Measurements from ENCODE around the gene LHFPL3.

Gene LHFPL3

GRCh38 chr7:104371216-104371979 is 43.0 kb downstream of the LHFPL3 start:
- no peak for DNase-seq (ENCODE audit: low read depth in 3 of 3)

- DNase-seq (ENCODE audit: low read depth in 3 of 3): no peak
Measured at GRCh38 chr7:104371980-104372357, 43.6 kb downstream of the LHFPL3 start.

DNA sequence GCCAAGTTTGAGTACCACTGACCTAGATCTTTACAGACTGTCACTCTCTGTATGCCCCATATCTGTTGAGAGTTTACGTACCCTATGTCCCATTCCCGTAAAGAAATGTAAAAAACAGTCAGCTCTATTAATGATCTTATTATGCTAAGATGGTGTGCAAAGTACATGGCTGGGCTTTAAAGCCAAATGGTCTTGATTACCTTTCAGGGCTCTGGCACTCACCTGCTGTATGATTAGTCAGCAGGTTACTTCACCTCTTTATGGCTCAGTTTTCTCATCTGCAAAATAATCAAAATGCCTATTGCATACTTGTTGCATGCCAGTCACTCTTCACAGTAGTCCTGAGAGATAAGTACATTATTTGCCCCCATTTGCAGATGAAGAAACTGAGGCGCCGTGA is 54.2 kb downstream of the LHFPL3 start:
- DNase-seq (ENCODE audit: low read depth in 3 of 3): no peak

- DNase-seq (ENCODE audit: low read depth in 3 of 3): no peak
Measured at GRCh38 chr7:104386943-104387342, 58.5 kb downstream of the LHFPL3 start.

- DNase-seq (ENCODE audit: low read depth in 3 of 3): no peak
Measured at GRCh38 chr7:104388222-104388621, 59.8 kb downstream of the LHFPL3 start.

- no peak for DNase-seq (ENCODE audit: low read depth in 3 of 3)
Measured at GRCh38 chr7:104395162-104395561, 66.8 kb downstream of the LHFPL3 start.

- no peak for DNase-seq (ENCODE audit: low read depth in 3 of 3)
Measured at GRCh38 chr7:104397442-104397841, 69.0 kb downstream of the LHFPL3 start.

DNA sequence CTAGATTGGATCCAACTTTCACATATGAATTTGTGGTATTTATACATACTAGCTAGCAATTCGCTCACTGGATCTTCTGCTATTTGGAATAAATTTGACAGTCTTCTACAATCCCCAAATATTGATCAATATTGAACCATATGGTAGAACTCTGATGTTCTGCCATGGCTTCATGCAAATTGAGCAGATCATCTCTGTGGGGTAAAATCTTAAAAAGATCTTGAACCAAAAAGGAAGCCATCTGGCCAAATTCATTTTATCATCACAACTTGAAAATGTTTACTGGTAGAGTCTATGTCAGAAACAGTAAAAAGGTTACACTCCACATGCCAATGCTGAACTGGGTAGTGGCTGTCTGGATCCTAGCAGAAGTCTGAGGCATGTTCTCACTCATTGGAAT is 80.0 kb downstream of the LHFPL3 start:
- DNase-seq (ENCODE audit: low read depth in 3 of 3): no peak

DNA sequence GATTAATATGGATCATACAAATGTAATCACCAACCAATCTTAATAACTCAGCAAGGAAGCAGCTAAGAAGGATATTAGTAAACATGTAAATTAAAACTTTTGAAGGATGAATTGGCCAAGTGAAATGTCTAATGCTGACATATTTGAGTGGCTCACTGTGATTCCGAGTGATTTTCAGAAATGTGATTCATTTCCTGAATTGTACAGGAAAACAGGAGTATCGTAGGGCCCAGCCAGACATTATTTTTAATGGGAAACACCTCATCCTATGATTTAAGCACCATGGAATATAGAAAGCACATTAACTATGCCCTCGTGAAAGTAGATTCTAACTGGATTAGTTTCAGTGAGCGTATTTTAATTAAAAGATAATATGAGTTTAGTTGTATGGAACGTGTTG is 82.3 kb downstream of the LHFPL3 start:
- no peak for DNase-seq (ENCODE audit: low read depth in 3 of 3)

GRCh38 chr7:104412911-104413310 is 84.5 kb downstream of the LHFPL3 start:
- DNase-seq (ENCODE audit: low read depth in 3 of 3): no peak

DNA sequence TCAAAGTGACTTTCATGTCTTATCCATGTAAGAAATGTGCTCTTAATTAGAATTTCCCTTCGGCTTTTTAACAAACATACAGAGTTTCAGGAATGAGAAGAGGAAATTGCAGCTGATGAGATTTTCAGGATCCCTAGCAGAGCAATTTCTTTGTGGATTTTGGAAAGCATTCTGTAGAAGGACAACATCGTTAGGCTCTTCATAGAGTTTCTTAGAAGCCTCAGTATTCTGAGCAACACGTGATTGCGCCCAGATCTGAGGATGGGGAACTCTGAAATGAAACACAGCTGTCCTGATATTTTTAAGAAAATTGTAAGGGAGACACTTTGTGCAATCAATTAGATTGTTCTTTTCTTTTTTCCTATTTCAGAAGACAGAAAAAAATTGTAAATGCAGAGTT is 85.8 kb downstream of the LHFPL3 start:
- no peak for DNase-seq (ENCODE audit: low read depth in 3 of 3)

GRCh38 chr7:104415700-104416099 is 87.3 kb downstream of the LHFPL3 start:
- no peak for DNase-seq (ENCODE audit: low read depth in 3 of 3)

DNA sequence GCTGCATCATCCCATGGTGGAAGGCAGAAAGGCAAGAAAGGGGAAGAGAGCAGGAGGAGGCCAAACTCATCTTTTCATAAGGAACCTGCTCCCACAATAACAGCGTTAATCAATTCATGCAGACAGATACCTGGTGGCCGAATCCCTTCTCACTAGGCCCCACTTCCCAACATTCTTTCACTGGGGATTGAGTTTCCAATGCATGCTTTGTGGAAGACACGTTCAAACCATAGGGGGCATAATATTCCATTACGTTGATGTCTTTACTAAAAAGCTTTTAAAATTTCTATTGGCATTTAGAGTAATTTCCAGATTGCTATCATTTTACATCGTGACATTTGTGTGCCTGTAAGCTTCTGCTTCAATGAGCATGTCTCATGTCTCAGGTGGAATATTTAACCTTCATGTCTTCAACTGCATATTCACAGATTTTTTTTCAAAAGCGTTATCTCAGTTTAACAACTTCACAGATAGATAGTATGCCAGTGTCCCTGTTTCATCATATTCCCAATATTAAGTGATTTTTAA is 88.5 kb downstream of the LHFPL3 start:
- no peak for DNase-seq (ENCODE audit: low read depth in 3 of 3)

DNA sequence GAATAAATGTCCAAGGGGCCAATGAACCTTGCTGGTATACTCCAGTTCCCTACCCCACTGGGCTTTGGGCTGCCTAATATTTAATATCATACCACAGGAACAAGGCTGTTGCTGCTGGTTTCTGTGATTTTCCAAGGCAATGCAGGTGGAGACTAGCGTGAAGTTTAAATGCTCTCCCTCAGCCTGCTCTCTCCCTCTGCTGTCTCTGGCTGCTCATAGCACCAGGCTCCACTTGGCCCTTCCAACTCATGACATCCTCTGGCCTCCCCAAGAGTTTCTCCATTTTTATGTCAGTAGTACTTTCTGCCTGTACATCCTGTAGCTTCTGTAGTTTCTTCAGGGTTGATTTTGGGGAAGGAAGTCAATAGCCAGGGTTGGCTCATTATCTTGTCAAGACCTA is 103.5 kb downstream of the LHFPL3 start:
- DNase-seq (ENCODE audit: low read depth in 3 of 3): no peak

GRCh38 chr7:104434129-104434528 is 105.7 kb downstream of the LHFPL3 start:
- no peak for DNase-seq (ENCODE audit: low read depth in 3 of 3)

DNA sequence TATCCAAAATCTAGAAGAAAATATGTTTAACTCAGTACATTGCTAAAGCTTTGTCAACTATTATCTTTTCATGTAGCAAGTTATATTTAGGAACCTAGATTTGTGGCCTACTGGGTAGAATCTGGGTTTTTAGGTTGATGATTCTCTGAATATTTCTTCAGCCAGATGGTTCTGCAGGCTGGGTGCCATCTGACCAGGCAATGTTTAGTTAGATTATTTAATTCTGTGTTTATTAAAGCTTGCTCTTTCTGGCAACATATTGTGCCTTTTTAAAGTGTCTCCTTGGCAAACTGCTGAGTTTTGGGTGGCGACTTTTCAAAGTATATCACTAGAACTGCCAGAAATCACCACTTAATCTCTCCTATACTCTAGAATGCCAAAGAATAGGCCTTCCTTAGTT is 114.1 kb downstream of the LHFPL3 start:
- no peak for DNase-seq (ENCODE audit: low read depth in 3 of 3)

GRCh38 chr7:104444017-104444416 is 115.6 kb downstream of the LHFPL3 start:
- no peak for DNase-seq (ENCODE audit: low read depth in 3 of 3)

GRCh38 chr7:104445393-104445792 is 117.0 kb downstream of the LHFPL3 start:
- DNase-seq (ENCODE audit: low read depth in 3 of 3): no peak

GRCh38 chr7:104450861-104451260 is 122.5 kb downstream of the LHFPL3 start:
- DNase-seq (ENCODE audit: low read depth in 3 of 3): no peak

DNA sequence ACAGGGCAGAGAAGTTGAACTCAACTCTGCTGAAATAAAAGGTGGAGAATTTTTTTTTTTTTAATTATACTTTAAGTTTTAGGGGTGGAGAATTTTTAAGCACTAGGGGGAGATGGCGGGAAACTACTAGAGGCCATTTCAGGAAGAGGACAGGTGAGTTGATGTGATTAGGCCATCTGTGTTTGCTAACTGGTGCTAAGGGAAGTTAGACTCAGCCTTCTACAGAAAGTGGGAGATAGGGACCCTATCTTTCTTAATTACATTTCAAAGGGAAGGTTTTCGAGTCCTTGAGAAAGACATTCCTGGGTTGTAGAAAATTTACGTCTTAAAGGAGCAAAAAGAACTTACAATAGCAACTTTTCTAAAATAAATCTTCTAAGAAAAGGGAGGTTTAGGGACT is 124.8 kb downstream of the LHFPL3 start:
- DNase-seq (ENCODE audit: low read depth in 3 of 3): no peak

DNA sequence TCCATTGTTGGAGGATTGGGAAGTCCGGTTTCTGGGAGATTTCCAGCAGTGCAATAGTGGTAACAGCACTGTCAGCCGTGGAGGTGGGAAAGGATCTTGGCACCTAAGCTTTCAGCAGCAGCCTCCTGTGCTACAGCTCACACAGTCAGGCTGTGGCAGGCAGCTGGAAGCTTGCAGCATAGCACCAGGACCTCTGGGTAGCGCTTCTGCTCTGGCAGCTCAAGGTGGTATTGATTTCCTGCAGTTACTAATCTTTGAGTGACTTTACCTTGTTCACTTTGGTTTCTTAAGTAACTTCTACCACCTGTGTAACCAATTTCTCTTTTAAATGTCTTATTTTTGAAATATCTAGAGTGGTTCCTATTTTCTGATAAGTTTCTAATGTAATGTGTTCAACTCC is 130.5 kb downstream of the LHFPL3 start:
- DNase-seq (ENCODE audit: low read depth in 3 of 3): no peak

DNA sequence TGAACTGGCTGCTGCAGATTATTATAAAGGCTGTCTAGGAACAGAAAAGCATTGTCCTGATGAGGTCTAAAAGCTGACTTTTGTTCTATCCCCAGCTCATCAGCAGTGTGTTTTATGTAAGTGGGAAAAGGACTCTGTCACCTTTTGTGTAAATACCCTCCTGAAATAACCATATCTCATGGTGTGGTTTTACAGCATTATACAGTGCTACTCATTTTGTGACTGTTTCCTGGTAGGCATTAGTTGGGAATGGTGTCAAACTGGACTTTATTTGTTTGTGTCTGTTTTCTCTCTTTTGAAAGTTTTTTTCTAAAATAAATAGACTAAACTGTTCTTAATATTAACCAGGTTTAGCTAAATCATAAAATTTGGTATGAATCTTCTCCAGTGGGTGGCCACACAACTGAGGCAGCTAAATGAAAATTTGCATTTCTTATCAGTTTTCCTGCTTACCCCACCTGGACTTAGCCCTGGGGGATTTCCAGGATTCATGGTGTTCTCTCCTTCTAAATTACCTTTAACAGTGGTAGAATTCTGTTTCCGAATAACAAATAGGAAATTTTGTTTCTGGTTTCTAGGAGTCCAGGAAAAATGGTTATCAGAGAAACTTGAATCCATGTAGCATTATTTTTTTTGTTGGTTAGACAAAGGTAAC is 140.9 kb downstream of the LHFPL3 start:
- DNase-seq (ENCODE audit: low read depth in 3 of 3): no peak

DNA sequence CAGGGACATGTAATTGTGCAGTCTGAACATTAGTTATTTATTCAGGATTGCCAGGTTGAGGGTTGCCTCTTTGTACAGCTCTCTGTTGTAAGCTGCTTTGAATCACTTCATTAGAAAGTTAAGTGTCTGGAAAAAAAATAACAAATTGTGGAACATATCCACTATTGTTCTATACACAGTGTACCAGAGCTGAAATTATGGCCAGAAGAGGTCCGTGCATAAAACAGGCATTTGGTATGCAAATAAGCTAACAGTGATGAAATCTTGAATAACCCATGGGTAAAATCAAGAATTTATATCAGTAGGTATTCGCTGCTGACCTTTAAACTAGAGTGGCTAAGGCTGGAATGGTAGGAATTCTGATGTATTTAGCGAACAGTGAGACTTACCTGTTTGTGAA is 152.1 kb downstream of the LHFPL3 start:
- no peak for DNase-seq (ENCODE audit: low read depth in 3 of 3)
